Glomerular endothelial cell (primary cell): ENCODE results near the gene ABCC9. TPM values are rescaled to one million over a fixed set of nuclear protein-coding genes. Genes with fewer than 3 reads are reported as not detected.
"Not testable (repeated sequence)": the region's sequence is repeated elsewhere in the genome, so short reads cannot be mapped to it uniquely, and the experiment has no call there.

Experiments used
- DNase-seq: peaks from one replicate; pipeline ENCODE4 v3.0.0-alpha.2; 2011; ENCODE audit warnings: low read depth, low spot score; ENCODE audit errors: extremely low read depth
- total RNA-seq: library from RNA; depleted of rRNA; stranded (reverse); fragments of >200 nt; gene quantifications from 2 replicates; pipeline ENCODE4 v1.2.3, GENCODE V29; 2015

ABCC9 gene
- total RNA-seq, 1 donor from 2014 or later, result 1.1 TPM

DNA sequence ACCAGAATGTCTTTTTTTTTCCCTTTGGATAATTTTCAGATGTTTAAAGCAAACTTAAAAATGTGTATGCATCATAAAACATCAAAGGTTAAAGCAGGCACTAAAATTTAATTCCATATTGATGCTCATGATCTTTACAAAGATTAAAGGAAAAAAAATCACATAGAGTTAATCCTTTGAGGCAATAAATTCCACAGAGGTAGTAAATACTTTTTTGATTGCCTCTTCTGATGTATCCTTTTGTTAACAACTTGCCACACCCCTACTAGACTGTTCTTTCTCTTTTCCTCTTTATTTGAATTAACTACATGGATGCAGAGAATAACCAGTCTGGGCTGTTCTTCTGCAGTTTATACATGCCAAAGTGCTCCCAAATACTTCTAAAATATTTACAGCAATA, 121.5 kb downstream of the ABCC9 start:
- DNase-seq, result no peak

DNA sequence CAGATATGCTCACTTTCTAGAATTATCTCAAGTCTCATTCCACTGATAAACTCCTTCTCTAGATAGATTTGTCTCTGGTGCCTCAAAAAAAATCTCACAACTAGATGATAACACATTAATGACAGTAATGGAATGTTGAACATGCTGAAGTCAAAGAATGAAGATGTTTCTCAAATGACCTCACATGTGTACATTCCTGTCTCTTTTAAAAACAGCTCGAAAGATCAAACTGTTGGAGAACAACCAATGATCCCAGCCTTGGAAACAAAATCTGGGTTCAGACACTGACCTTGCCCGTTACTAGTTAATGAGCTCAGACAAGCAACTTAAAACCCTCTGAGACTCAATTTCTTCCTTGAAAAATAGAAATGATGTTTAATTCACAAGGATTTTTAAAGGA, 122.0 kb downstream of the ABCC9 start:
- DNase-seq, result no peak

GRCh38 chr12:21818627-21819026, 122.6 kb downstream of the ABCC9 start:
- no peak for DNase-seq

DNA sequence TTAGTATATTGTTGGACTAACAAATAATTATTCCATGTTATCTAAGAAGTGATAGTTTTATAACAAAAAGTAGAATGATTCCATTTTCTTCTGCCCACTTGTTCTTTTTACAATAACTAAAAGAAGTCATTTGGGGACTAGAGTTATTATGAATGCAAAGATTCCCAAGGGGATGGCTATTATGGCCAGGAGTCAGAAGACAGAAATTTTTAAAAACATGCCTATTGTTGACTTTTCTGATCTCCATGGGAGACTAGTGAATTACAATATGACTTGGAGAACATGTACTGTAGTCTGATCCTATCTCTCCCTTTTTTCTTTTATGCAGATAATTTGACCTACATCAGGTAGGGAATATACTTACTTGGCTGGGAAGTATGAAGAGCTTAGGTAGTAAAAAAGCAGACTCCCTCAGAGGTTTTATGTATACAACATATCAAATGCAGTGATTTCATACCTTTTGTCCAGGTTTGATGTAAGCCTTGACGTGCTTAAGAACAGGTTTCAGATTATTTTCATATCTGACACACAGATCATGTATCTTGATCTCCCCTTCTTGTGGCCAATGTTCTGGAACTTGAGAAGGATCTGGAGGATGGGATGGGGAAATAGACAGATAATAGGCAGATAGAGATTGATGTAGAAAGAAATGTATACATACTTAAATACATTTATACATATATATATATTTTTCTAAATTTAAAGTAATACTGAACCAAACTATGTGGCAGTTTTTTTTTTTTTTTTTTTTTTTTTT, 125.7 kb downstream of the ABCC9 start:
- DNase-seq, result no peak

DNA sequence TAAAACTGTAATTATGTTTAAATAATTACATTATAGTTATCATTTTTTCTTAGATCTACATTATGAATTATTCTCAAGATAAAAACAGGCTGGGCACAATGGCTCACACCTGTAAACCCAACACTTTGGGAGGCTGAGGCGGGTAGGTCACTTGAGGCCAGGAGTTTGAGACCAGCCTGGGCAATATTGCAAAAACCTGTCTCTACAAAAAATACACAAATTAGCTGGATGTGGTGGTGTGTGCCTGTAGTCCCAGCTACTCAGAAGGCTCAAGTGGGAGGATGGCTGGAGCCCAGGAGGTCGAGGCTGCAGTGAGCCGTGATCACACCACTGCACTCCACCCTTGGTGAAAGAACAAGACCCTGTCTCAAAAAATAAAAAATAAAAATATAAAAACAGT, 126.4 kb downstream of the ABCC9 start:
- no peak for DNase-seq

DNA sequence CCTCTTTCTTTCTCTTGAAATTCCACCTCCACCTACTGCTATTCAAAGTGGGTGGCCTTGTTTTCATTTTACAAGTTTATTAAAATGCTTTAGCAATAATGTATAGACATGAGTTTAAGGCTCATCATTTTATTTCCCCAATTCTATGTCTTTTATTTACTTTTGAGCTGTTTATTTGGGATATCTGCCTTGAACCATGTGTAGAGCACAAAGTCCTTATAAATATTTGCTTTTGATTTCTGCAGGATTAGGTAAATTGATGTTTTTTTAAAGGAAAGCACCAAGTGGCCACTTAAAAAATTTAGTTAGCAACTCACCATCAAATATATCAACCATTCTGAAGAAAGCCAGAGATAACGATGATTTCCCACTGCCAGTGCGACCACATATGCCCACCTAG, 126.9 kb downstream of the ABCC9 start:
- no peak for DNase-seq

GRCh38 chr12:21813751-21814150, 127.5 kb downstream of the ABCC9 start:
- DNase-seq, result no peak

DNA sequence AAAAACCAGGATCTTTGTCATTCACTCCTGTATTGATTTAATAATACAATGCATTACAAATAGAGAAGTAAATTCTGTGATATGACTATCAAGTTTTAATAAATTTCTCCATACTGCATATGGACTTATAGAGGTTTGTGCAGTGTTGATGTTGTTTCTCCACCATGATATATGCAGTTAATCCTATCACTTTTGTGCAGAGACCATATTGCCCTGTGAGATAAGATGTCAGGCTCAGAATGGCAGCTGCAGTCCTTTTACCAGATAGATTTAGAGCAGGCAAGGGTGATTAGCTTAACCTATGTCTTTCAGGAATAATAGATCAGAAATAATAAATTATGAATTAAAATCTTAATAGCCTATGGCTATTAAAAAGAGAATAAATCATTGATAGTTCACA, 128.1 kb downstream of the ABCC9 start:
- no peak for DNase-seq

- not testable (repeated sequence) for DNase-seq
These were observed 128.9 kb downstream of the ABCC9 start for GRCh38 chr12:21812340-21812739.

DNA sequence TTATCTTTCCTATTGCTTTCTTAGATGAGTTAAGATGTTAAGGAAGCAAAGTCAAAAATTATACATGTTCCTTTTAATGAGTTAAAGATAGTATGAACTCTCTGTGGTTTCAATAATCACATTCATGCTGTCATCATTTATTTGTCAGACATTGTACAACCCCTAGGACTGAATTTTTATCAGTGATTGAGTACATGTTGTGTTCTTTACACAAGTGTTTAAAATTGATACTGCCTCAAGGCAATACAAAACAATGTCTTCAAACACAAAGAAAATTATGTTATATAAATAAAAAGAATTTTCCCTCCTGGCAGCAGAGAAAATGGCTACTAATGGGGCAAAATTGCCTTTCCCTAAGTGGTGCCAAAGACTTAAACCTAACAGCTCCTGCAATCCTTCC, 132.1 kb downstream of the ABCC9 start:
- DNase-seq, result no peak

GRCh38 chr12:21806255-21806654, 135.0 kb downstream of the ABCC9 start:
- DNase-seq, result no peak

- no peak for DNase-seq
These were observed 139.5 kb downstream of the ABCC9 start for GRCh38 chr12:21801522-21802288.

- no peak for DNase-seq
These were observed 141.2 kb downstream of the ABCC9 start for GRCh38 chr12:21800011-21800410.

- no peak for DNase-seq
These were observed 143.7 kb downstream of the ABCC9 start for GRCh38 chr12:21797539-21797938.

DNA sequence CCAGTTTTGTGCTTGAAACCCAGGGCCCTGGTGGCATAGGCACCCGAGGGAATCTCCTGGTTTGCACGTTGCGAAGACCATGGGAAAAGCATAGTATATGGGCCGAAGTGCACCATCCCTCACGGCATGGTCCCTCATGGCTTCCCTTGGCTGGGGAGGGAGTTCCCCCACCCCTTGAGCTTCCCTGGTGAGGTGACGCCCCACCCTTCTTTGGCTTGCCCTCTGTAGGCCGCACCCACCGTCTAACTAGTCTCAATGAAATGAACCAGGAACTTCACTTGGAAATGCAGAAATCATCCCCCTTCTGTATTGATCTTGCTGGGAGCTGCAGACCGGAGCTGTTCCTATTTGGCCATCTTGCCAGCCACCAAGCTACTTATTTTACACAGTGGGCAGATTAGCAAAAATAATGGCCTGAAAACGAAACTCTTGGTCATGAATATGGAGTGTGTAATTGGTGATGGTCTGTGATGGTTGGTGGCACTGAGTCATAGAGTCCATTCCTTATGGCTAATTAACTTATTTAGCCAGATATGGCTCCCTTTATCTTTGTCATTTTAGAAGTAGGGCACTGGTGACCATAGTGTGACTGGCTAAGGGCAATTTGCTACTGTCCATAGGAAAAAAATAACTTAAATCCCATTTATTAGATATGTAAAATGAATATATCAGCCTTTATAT, 145.4 kb downstream of the ABCC9 start:
- DNase-seq, result no peak

DNA sequence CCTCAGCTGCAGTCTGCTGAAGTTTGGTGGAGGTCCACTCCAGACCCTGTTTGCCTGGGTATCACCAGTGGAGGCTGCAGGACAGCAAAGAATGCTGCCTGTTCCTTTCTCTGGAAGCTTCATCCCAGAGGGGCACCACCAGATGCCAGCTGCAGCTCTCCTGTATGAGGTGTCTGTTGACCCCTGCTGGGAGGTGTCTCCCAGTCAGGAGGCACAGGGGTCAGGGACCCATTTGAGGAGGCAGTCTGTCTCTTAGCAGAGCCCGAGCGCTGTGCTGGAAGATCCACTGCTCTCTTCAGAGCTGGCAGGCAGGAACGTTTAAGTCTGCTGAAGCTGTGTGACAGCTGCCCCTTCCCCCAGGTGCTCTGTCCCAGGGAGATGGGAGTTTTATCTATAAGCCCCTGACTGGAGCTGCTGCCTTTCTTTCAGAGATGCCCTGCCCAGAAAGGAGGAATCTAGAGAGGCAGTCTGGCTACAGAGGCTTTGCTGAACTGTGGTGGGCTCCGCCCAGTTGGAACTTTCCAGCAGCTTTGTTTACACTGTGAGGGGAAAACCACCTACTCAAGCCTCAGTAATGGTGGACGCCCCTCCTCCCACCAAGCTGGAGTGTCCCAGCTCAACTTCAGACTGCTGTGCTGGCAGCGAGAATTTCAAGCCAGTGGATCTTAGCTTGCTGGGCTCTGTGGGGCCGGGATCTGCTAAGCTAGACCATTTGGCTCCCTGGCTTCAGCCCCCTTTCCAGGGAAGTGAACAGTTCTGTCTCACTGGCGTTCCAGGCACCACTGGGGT, 146.2 kb downstream of the ABCC9 start:
- not testable (repeated sequence) for DNase-seq

DNA sequence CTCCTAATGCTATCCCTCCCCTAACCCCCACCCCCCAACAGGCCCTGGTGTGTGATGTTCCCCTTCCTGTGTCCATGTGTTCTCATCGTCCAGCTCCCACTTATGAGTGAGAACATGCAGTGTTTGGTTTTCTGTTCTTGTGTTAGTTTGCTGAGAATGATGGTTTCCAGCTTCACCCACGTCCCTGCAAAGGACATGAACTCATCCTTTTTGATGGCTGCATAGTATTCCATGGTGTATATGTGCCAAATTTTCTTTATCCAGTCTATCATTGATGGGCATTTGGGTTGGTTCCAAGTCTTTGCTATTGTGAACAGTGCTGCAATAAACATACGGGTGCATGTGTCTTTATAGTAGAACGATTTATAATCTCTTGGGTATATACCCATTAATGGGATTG, 151.5 kb downstream of the ABCC9 start:
- DNase-seq, result not testable (repeated sequence)

DNA sequence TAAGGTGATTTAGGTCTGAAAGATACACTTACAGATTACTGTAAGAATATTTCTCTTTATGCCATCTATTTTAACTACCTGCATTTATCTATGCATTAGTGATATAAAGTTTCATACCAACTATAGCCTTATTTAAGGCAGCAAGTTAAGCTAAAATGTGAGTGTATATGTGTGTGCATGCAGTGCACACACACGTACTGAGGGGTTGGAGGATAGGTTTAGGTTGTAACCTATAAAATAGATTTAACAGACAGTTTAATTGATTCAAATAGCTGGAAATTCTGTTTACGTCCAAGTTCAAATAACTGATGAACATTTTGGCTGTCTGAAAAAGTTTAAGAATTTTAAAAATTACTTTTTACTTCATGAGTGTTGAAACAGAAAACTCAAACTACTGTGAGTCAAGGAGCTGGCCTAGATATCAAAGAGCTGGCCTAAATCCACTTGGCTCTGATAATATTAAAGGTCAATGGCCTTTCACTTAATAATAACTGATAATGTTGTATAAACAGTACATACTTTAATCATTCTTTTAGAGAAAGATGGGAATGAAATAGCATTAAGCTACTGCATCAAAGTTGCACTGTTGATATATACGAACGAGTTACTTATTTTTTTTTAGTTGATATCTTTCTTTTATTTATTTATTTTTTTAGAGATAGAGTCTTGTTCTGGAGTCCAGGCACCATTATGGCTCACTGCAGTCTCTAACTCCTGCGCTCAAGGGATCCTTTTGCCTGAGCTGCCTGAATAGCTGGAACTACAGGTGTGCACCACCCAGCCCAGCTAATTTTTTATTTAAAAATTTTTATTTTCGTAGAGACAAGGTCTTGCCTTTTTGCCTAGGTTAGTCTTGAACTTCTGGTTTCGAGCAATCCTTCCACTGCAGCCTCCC, 152.9 kb downstream of the ABCC9 start:
- no peak for DNase-seq

GRCh38 chr12:21786041-21786531, 155.1 kb downstream of the ABCC9 start:
- DNase-seq, result no peak

DNA sequence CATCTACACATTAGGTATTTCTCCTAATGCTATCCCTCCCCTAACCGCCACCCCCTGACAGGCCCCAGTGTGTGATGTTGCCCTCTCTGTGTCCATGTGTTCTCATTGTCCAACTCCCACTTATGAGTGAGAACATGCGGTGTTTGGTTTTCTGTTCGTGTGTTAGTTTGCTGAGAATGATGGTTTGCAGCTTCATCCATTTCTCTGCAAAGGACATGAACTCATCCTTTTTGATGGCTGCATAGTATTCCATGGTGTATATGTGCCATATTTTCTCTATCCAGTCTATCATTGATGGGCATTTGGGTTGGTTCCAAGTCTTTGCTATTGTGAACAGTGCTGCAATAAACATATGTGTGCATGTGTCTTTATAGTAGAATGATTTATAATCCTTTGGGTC, 158.5 kb downstream of the ABCC9 start:
- DNase-seq, result not testable (repeated sequence)
